Body of pancreas (tissue), 4 donors: ENCODE data around the gene CPEB1.

Experiments
- CTCF ChIP-seq, 7 experiments: fragments of 450-650 bp in 4 of 7; fragments of 200-600 bp in 3 of 7; sonication (generic) in 3 of 7; IDR thresholded peaks; one replicate each; pipeline ENCODE4 v1.5.1; 2016 to 2019; ENCODE audit warnings: antibody characterized with exemption in 7 of 7
- POLR2A ChIP-seq, 3 donors: fragments of 450-650 bp; IDR thresholded peaks; one replicate each; pipeline ENCODE4 v1.6.1; 2016; ENCODE audit warnings: antibody characterized with exemption in 3 of 3, mild to moderate bottlenecking in 2 of 3

DNA sequence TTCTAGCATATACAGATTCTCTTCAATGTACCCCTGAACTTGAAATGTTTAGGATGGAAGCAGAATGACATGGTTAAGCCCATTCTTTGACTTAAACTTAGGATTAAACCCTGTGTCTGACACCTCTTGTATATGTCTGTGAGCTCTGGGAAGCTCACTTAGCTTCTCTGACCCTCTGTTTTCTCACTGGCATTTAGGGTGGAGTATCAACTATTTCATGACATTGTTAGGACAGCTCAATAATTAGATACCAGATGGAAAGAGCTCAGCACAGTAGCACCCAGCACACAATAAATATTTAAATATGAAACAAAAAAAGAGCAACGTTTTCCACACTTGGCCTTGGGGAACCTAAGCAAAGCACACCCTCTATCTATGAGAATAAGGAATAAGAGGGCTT is 88.7 kb downstream of the CPEB1 start:
- no peak for TF ChIP-seq POLR2A (IDR thresholded peaks at IDR 0.05)
- no peak for TF ChIP-seq CTCF (IDR thresholded peaks at IDR 0.05)
